Nucleus accumbens (tissue), 56 donors: ENCODE data around the gene CDH10.

ENCODE experiments used
- DNase-seq, 56 donors: peaks; one replicate each; lab custom pipeline; 2025; lab: John Stamatoyannopoulos, UW

The CDH10 gene

DNA sequence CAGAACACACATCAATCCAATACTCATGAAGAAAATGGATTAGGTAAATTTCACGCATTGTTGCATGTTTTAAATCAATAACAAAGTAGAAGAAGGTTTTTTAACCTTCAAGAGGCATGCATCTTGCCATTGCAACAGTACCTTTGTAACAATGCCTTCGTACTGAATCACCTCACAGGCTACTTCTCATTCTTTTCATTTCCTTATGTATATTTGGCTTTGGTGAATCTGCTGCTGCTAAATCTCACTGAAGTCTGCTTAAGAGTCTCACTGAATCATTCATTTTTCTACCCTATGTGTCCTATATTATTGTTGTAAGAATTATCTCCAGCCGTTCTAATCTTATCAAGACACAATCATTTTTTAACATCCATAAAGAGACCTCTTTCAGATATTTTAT is 152.5 kb downstream of the CDH10 start:
- no peak for DNase-seq

DNA sequence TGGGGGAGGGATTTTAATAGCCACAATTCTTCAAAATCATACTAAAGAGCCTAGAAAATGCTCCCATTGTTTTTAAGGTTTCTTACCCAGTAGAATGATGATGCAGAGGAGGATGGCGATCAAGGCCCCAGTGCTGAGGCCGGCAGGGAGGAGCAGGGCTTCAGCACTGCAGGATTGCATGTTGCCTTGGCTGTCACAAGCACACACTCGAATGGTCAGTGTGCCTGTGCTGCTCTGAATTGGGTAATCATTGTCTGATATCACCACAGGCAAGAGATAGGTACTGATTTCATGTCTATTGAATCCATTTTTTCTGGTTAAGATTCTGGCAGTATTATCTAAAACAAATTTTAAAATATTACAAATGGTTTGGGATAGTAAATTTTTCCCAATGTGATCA is 153.3 kb downstream of the CDH10 start:
- DNase-seq = no peak

GRCh38 chr5:24487368-24488229 is 157.2 kb downstream of the CDH10 start:
- DNase-seq = no peak

GRCh38 chr5:24480952-24481351 is 163.8 kb downstream of the CDH10 start:
- no peak for DNase-seq

DNA sequence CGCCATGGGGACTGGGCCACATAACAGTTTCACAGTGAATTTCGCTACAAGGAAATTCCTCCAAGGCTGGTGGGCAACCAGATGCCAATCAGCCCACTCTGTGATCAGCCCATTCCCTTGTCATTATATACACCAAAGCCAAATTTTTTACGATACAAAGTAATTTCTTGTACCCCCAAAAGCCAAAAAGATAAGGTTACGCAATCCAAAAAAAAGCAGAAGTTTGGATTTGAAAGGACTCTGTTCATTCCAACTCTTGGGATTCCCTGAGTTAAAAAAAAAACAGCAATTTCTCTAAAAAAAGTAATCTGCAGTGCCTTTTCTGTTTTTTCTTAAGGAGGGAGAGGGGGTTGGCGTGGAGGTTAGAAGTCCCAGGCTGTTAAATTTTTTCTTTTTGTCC is 166.8 kb downstream of the CDH10 start:
- no peak for DNase-seq

GRCh38 chr5:24475101-24475500 is 169.7 kb downstream of the CDH10 start:
- DNase-seq = no peak

DNA sequence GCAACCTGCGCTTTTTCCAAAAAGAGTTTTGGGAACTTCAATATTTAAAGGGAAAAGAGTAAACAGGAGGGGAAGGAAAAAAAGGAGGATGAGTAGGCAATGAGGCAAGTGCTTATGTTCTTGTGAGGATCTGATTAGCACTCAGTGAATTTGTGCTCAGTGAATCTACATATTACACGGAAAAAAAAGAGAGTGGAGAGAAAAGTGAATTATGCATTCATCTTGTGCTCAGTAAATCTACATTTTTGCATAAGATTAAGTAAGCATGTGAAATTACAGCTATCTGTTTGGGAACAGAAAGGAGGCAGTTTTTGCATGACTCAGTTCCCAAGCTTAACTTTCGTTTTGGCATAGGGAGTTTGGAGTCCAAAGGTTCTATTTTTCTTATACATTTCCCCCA is 170.1 kb downstream of the CDH10 start:
- no peak for DNase-seq

DNA sequence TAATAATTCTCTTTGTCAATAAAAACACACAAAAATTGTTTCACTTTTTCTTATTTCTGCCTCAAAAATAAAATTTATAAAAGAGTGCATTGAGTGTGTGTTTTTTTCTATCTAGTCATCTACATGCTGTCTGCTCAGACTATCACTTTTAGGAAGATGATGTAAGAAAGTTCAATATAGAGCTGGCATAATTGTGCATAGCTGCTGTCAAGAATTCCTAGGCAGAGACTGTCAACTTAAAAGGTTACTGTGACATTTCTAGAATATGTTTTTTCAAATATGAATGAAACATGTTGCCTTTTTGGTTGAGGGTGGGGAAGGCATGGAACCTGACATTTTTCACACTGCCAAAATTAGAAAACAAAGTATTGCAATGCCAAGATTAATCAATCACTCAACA is 172.3 kb downstream of the CDH10 start:
- no peak for DNase-seq

GRCh38 chr5:24444414-24444813 is 200.4 kb downstream of the CDH10 start:
- no peak for DNase-seq

DNA sequence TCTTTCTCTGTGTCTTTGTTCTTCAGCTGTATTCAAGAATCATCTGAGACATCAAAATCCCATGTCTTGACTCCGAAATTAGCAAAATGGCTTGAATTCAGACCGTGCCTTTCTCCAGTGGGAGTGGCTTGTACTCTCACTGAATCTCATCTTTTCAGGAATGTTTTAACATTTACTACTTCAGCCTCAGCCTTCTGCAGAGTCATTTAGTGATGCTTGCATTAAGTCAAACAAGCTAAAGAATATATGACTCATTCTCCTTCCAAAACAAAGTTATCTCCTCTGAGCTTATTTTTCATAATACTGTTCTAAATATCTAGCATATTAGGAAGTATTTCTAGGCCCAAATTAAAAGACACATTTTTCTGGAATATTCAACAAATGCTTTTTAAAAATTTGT is 205.3 kb downstream of the CDH10 start:
- DNase-seq = no peak
